ENCODE measurements around the gene TRAF6. TPM values are rescaled to one million over a fixed set of nuclear protein-coding genes. Genes with fewer than 3 reads are reported as not detected.
"Not testable (repeated sequence)": the region's sequence is repeated elsewhere in the genome, so short reads cannot be mapped to it uniquely, and the experiment has no call there.

Gene TRAF6, protein sequence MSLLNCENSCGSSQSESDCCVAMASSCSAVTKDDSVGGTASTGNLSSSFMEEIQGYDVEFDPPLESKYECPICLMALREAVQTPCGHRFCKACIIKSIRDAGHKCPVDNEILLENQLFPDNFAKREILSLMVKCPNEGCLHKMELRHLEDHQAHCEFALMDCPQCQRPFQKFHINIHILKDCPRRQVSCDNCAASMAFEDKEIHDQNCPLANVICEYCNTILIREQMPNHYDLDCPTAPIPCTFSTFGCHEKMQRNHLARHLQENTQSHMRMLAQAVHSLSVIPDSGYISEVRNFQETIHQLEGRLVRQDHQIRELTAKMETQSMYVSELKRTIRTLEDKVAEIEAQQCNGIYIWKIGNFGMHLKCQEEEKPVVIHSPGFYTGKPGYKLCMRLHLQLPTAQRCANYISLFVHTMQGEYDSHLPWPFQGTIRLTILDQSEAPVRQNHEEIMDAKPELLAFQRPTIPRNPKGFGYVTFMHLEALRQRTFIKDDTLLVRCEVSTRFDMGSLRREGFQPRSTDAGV
- 10 to 100 TPM; 11.1 to 14.9 (median 11.6) TPM for total RNA-seq
- polyA plus RNA-seq: 1 to 10 TPM; 4.7 to 9.7 (median 6.7) TPM
- long read RNA-seq, donor 1, full-length matches to known transcripts: 6 of 6 reads
- long read RNA-seq, donor 1, partial matches to known transcripts: 0 of 6 reads
- long read RNA-seq, donor 1, other reads (novel, unspliced or antisense): 0 of 6 reads
- long read RNA-seq, donor 2, full-length matches to known transcripts: 17 of 21 reads
- long read RNA-seq, donor 2, partial matches to known transcripts: 0 of 21 reads
- long read RNA-seq, donor 2, other reads (novel, unspliced or antisense): 4 of 21 reads

DNA sequence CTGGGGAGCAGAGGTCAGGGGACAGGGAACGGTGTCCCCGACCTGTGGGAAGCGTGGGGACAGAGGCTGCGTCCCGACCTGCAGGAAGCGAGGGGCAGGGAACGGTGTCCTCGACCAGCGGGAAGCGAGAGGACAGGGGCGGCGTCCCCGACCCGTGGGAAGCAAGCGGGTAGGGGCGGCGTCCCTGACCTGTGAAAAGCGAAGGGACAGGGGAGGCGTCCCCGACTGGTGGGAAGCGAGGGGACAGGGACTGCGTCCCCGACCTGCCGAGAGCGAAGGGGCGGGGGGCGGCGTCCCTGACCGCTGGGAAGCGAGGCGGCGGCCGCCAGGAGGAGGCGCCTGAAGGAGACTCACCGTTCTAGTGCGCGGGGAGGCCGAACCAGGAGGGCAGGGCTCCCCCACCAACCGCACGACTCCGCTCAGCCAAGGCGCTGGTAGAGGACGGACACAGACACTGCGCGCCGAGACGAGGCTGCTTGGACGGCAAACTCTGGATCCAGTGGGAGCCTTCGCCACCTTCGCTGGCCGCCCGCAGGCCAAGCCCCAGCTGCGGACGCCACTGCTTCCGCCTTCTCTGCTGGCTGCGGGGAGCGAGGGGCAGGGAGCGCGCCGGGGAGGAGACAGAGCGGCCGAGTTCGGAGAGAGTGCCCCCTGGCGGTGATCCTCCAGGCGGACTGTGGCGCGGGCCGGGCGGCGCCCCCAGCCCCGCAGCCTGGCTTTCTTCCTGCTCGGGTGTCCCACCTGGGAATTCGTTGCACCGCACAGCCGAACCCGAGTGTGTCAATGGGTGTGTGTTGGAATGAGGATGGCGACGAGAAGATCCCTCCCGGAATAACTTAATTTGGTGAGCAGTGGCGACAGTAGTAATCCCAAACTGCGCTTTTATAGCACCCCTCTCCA is at the start of gene TRAF6:
Gene TRAF6, minus strand, starts transcription at position 579 of the 900 bp plus-strand sequence. CDS start 8,757 bp downstream, outside the sequence.
- H3K27ac ChIP-seq: peak within 1 kb of the TSS; percentile 98
- TF ChIP-seq, protein P1, sequence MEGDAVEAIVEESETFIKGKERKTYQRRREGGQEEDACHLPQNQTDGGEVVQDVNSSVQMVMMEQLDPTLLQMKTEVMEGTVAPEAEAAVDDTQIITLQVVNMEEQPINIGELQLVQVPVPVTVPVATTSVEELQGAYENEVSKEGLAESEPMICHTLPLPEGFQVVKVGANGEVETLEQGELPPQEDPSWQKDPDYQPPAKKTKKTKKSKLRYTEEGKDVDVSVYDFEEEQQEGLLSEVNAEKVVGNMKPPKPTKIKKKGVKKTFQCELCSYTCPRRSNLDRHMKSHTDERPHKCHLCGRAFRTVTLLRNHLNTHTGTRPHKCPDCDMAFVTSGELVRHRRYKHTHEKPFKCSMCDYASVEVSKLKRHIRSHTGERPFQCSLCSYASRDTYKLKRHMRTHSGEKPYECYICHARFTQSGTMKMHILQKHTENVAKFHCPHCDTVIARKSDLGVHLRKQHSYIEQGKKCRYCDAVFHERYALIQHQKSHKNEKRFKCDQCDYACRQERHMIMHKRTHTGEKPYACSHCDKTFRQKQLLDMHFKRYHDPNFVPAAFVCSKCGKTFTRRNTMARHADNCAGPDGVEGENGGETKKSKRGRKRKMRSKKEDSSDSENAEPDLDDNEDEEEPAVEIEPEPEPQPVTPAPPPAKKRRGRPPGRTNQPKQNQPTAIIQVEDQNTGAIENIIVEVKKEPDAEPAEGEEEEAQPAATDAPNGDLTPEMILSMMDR (IDR thresholded peaks at IDR 0.05): peak; percentile 90
- 0 to 1% (median 1%) methylated on average over 66 to 81 of the region's 81 CpGs for WGBS, 3 donors

DNA sequence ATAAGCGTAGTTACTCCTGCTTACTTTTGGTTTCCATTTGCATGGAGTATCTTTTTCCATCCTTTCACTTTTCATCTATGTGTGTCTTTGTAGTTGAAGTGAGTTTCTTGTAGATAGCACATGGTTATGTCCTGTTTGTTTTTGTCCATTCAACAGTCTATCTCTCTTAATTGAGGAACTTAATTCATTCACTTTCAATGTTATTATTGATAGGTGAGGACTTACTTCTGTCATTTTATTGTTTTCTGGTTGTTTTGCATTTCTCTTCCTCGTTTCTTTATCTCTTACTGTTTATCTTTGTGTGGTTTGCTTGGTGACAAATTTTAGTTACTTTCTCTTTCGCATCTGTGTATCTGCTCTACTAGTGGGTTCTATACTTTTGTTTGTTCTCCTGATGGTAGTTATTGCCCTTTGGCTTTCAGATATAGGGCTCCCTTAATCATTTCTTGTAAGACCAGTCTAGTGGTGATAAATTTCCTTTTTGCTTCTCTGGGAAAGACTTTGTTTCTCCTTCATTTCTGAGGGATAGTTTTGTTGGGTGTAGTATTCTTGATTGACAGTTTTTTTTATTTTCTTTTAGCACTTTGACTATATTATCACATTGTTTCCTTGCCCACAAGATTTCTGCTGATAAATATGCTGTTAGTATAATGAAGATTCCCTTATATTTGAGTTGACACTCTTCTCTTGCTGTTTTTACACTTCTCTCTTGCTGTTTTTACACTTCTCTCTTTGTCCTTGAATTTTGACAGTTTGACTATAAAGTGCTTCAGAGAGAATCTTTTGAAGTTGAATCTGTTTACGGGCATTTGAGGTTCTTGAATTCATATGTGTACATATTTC is 48.7 kb upstream of the TRAF6 start:
- Histone ChIP-seq H3K36me3 (ENCODE audit: insufficient read depth in 1 of 2, low read depth in 1 of 2) (no peaks in the 10 kb centered on the region), H3K9me3 (no peaks in the 10 kb centered on the region), H3K27ac (no peak overlapping the region), H3K4me3 (no peak overlapping the region), H3K27me3 (ENCODE audit: insufficient read depth in 3 of 3, low read length in 2 of 3) (no peaks in the 10 kb centered on the region), H3K4me1 (no peaks in the 10 kb centered on the region)
- ATAC-seq: no peak
- intact Hi-C loops (cut with DNase I): no loop called here
- TF ChIP-seq, protein P1 (IDR thresholded peaks at IDR 0.05): no peak
- DNase-seq: no peak
- WGBS, 3 donors: 70 to 80% (median 77%) methylated on average over 4 of the region's 4 CpGs

More for the DNA sequence above, at the start of gene TRAF6:
- Histone ChIP-seq H3K9me3 (no peaks in the 10 kb centered on the region), H3K4me3 (peak within 1 kb of the TSS; percentile 96), H3K36me3 (ENCODE audit: insufficient read depth in 1 of 2, low read depth in 1 of 2) (no peaks in the 10 kb centered on the region), H3K4me1 (peaks cover 6% of the 10 kb centered on the region), H3K27me3 (ENCODE audit: insufficient read depth in 3 of 3, low read length in 2 of 3) (no peaks in the 10 kb centered on the region)
- peak; percentile 93 to 97 (median 96) for ATAC-seq
- peak; percentile 91 to 95 for DNase-seq
- intact Hi-C loops (cut with DNase I): no loop called here

DNA sequence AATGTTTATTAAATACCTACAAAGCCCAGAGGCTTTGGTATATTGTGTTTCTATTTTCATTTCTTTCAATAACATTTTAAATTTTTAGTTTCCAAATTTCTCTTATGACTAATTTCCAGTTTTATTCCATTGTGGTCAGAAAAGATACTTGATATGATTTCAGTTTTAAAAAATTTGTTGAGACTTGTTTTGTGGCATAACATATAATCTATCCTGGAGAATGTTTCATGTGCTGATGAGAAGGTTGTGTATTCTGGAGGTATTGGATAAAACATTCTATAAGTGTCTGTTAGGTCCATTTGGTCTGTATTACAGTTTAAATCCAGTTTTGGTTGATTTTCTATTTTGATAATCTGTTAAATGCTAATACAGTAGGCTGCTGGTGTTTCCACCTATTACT is 47.9 kb upstream of the TRAF6 start:
- ATAC-seq (no peak), DNase-seq (no peak)
- Histone ChIP-seq H3K36me3 (ENCODE audit: insufficient read depth in 1 of 2, low read depth in 1 of 2) (no peaks in the 10 kb centered on the region), H3K4me1 (no peaks in the 10 kb centered on the region), H3K27ac (no peak overlapping the region), H3K4me3 (no peak overlapping the region), H3K9me3 (no peaks in the 10 kb centered on the region), H3K27me3 (ENCODE audit: insufficient read depth in 3 of 3, low read length in 2 of 3) (no peaks in the 10 kb centered on the region)
- TF ChIP-seq, protein P1 (IDR thresholded peaks at IDR 0.05): no peak
- intact Hi-C loops (cut with DNase I): no loop called here

DNA sequence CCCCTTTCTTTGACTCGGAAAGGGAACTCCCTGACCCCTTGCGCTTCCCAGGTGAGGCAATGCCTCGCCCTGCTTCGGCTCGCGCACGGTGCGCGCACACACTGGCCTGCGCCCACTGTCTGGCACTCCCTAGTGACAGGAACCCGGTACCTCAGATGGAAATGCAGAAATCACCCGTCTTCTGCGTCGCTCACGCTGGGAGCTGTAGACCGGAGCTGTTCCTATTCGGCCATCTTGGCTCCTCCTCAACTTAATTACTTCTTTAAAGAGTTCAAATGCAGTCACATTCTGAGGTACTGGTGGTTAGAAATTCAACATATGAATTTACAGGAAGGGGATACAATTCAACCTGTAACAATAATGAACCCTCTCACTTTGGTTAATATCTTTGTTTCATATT is 47.3 kb upstream of the TRAF6 start:
- WGBS, 3 donors: 94 to 98% (median 95%) methylated on average over 8 to 14 of the region's 17 CpGs
- H3K27me3 ChIP-seq (ENCODE audit: insufficient read depth in 3 of 3, low read length in 2 of 3); H3K36me3 ChIP-seq (ENCODE audit: insufficient read depth in 1 of 2, low read depth in 1 of 2); H3K27ac ChIP-seq; intact Hi-C loops (cut with DNase I); ATAC-seq; H3K4me1 ChIP-seq; H3K9me3 ChIP-seq; H3K4me3 ChIP-seq; DNase-seq: not testable (repeated sequence)
